Naive thymus-derived CD4-positive, alpha-beta T cell (primary cell): ENCODE measurements around the gene CD200. TPM values are rescaled to one million over a fixed set of nuclear protein-coding genes. Genes with fewer than 3 reads are reported as not detected.

Source experiments
- ATAC-seq: fragments of 150-1000 bp; cut with Tn5 transposase; 2 replicates; pipeline ENCODE4 v1.10.0; 2021; ENCODE audit warnings: mild to moderate bottlenecking, moderate library complexity
- CTCF ChIA-PET: fragments of 350-600 bp; sonication (Branson Sonifier 250); formaldehyde crosslinking; loops from one replicate; lab custom pipeline; 2021; ENCODE audit warnings: antibody characterized with exemption; lab: Charles Lee
- POLR2A ChIA-PET: fragments of 350-600 bp; sonication (Branson Sonifier 250); formaldehyde crosslinking; loops from one replicate; lab custom pipeline; 2021; ENCODE audit warnings: antibody characterized with exemption, inconsistent platforms; lab: Charles Lee
- DNase-seq, 9 donors: peaks; one replicate each; pipeline versions ENCODE4 v3.0.0 to v3.0.0-alpha.2; 2020 to 2022; ENCODE audit warnings: mixed read lengths in 1 of 9
- H3K27ac ChIP-seq: one replicate; pipeline ENCODE4 v1.7.0; 2013; ENCODE audit warnings: mild to moderate bottlenecking, low read depth, low read length, moderate library complexity
- H3K27me3 ChIP-seq, 2 donors: one replicate each; pipeline ENCODE4 v1.7.0; 2013; ENCODE audit warnings: low read length in 2 of 2, mild to moderate bottlenecking in 2 of 2, moderate library complexity in 2 of 2; ENCODE audit not compliant: control insufficient read depth in 2 of 2, insufficient read depth in 2 of 2
- H3K36me3 ChIP-seq, 3 experiments: 1 replicate in 2 of 3; 2 replicates in 1 of 3; pipeline ENCODE4 v1.7.0; 2013; ENCODE audit warnings: low read length in 3 of 3, mild to moderate bottlenecking in 3 of 3, moderate library complexity in 1 of 3; ENCODE audit not compliant: insufficient read depth in 3 of 3, control insufficient read depth in 2 of 3
- H3K4me1 ChIP-seq, 2 donors: one replicate each; pipeline ENCODE4 v1.7.0; 2013; ENCODE audit warnings: low read length in 2 of 2, mild to moderate bottlenecking in 2 of 2, moderate library complexity in 1 of 2; ENCODE audit not compliant: control insufficient read depth in 2 of 2, insufficient read depth in 2 of 2
- H3K4me3 ChIP-seq: 2 replicates; pipeline ENCODE4 v1.7.0; 2013; ENCODE audit warnings: mild to moderate bottlenecking, low read length
- H3K9me3 ChIP-seq, 3 experiments: 1 replicate in 2 of 3; 2 replicates in 1 of 3; pipeline ENCODE4 v1.7.0; 2013; ENCODE audit warnings: low read length in 3 of 3; ENCODE audit not compliant: control insufficient read depth in 2 of 3
- H3K27ac Mint-ChIP-seq, 9 donors: one replicate each; pipeline ENCODE4 v1.8.0; 2020 to 2022; ENCODE audit warnings: mixed read lengths in 9 of 9, mild to moderate bottlenecking in 8 of 9, moderate library complexity in 5 of 9, inconsistent platforms in 2 of 9
- H3K27me3 Mint-ChIP-seq, 5 donors: one replicate each; pipeline ENCODE4 v1.8.0; 2021 to 2022; ENCODE audit warnings: mixed read lengths in 5 of 5, mild to moderate bottlenecking in 1 of 5
- H3K36me3 Mint-ChIP-seq, 5 donors: one replicate each; pipeline ENCODE4 v1.8.0; 2020 to 2022; ENCODE audit warnings: mixed read lengths in 5 of 5, mild to moderate bottlenecking in 3 of 5, inconsistent platforms in 1 of 5
- H3K4me1 Mint-ChIP-seq, 7 donors: one replicate each; pipeline ENCODE4 v1.8.0; 2020 to 2022; ENCODE audit warnings: mixed read lengths in 7 of 7, mild to moderate bottlenecking in 3 of 7, inconsistent platforms in 1 of 7
- H3K4me3 Mint-ChIP-seq, 10 donors: one replicate each; pipeline ENCODE4 v1.8.0; 2020 to 2022; ENCODE audit warnings: mild to moderate bottlenecking in 10 of 10, mixed read lengths in 10 of 10, moderate library complexity in 6 of 10, inconsistent platforms in 2 of 10
- H3K9me3 Mint-ChIP-seq, 11 donors: one replicate each; pipeline ENCODE4 v1.8.0; 2020 to 2022; ENCODE audit warnings: mixed read lengths in 11 of 11, mild to moderate bottlenecking in 4 of 11, inconsistent platforms in 1 of 11, moderate library complexity in 1 of 11
- intact Hi-C, 2 donors: fragments of 100-400 bp; cut with micrococcal nuclease; formaldehyde crosslinking; loops; one replicate each; pipeline ENCODE4 v1.15.1; 2023
- polyA plus RNA-seq, 2 donors: library from polyadenylated mRNA; unstranded; fragments of 300-500 nt; fragmentation: Illumina TruSeq; gene quantifications; one replicate each; pipeline ENCODE4 v1.2.3, GENCODE V29; 2021
- total RNA-seq, 6 experiments: library from RNA in 5 of 6; stranded (reverse) in 5 of 6; gene quantifications; 1 replicate in 5 of 6; 2 replicates in 1 of 6; pipeline ENCODE4 v1.2.3 and lab custom pipeline; 2021 to 2026

The CD200 gene
- total and polyA plus RNA-seq, 7 experiments from 2014 or later: 2.5 to 9.1 (median 2.9) TPM

- ChIA-PET CTCF (no interaction called here), POLR2A (interaction anchor here (1.6 kb wide), 1 partner anchor 10 kb away, joined by 9 read pairs; no protein-coding TSS in a partner anchor)
- H3K9me3 Mint-ChIP-seq: peaks cover 0 to 13% (median 5%) of the 10 kb centered on the region in 11 donors
- DNase-seq (no peak), ATAC-seq (no peak)
- Histone ChIP-seq H3K27ac (no peak overlapping the region), H3K4me1 (no peaks in the 10 kb centered on the region), H3K9me3 (no peaks in the 10 kb centered on the region), H3K4me3 (no peak overlapping the region), H3K36me3 (peaks cover 0 to 8% (median 0%) of the 10 kb centered on the region in 3 experiments), H3K27me3 (no peaks in the 10 kb centered on the region)
- H3K4me1 Mint-ChIP-seq: peaks cover 2 to 42% (median 18%) of the 10 kb centered on the region in 7 donors
- no peak overlapping the region for H3K4me3 Mint-ChIP-seq
- peak overlapping the region in 1 of 9 donors; percentile 34 for H3K27ac Mint-ChIP-seq
- intact Hi-C loops: no loop called here
- H3K36me3 Mint-ChIP-seq: peaks cover 0 to 54% (median 31%) of the 10 kb centered on the region in 5 donors
- no peaks in the 10 kb centered on the region for H3K27me3 Mint-ChIP-seq
Observed at GRCh38 chr3:112345681-112346080, 12.7 kb downstream of the CD200 start.

GRCh38 chr3:112346491-112347122 is 13.7 kb downstream of the CD200 start:
- no peak for ATAC-seq
- Histone ChIP-seq H3K4me1 (no peaks in the 10 kb centered on the region), H3K27ac (no peak overlapping the region), H3K36me3 (peaks cover 0 to 8% (median 0%) of the 10 kb centered on the region in 3 experiments), H3K9me3 (no peaks in the 10 kb centered on the region), H3K27me3 (no peaks in the 10 kb centered on the region), H3K4me3 (no peak overlapping the region)
- Mint-ChIP-seq H3K4me1 (peaks cover 0 to 39% (median 15%) of the 10 kb centered on the region in 7 donors), H3K27ac (peak overlapping the region in 3 of 9 donors; percentile 3 to 34 (median 19)), H3K36me3 (peaks cover 0 to 54% (median 31%) of the 10 kb centered on the region in 5 donors), H3K27me3 (no peaks in the 10 kb centered on the region), H3K9me3 (peaks cover 0 to 13% (median 5%) of the 10 kb centered on the region in 11 donors), H3K4me3 (no peak overlapping the region)
- intact Hi-C loops: no loop called here
- POLR2A ChIA-PET: no interaction called here
- CTCF ChIA-PET: no interaction called here
- no peak for DNase-seq

- Mint-ChIP-seq H3K9me3 (peaks cover 0 to 6% (median under 1%) of the 10 kb centered on the region in 11 donors), H3K4me1 (peaks cover 0 to 40% (median 11%) of the 10 kb centered on the region in 7 donors), H3K4me3 (no peak overlapping the region), H3K27me3 (no peaks in the 10 kb centered on the region), H3K27ac (peak overlapping the region in 1 of 9 donors; percentile 10), H3K36me3 (peaks cover 0 to 59% (median 33%) of the 10 kb centered on the region in 5 donors)
- Histone ChIP-seq H3K27ac (no peak overlapping the region), H3K4me3 (no peak overlapping the region), H3K27me3 (no peaks in the 10 kb centered on the region), H3K4me1 (no peaks in the 10 kb centered on the region), H3K36me3 (peaks cover 0 to 8% (median 0%) of the 10 kb centered on the region in 3 experiments), H3K9me3 (no peaks in the 10 kb centered on the region)
- DNase-seq (no peak), ATAC-seq (no peak)
- POLR2A ChIA-PET: no interaction called here
- intact Hi-C loops: no loop called here
- CTCF ChIA-PET: interaction anchor here (1.2 kb wide), 1 partner anchor 27 kb away, joined by 3 read pairs; no protein-coding TSS in a partner anchor
Observed at GRCh38 chr3:112348943-112349342, 16.0 kb downstream of the CD200 start.

- H3K27ac Mint-ChIP-seq: no peak overlapping the region
Observed at GRCh38 chr3:112349557-112349956, 16.6 kb downstream of the CD200 start.

GRCh38 chr3:112350018-112350810 is 17.3 kb downstream of the CD200 start:
- H3K36me3 ChIP-seq: peaks cover 0 to 8% (median 0%) of the 10 kb centered on the region in 3 experiments
- no peak overlapping the region for H3K4me3 ChIP-seq
- H3K27me3 ChIP-seq: no peaks in the 10 kb centered on the region
- intact Hi-C loops: no loop called here
- peaks cover 0 to 39% (median 11%) of the 10 kb centered on the region in 7 donors for H3K4me1 Mint-ChIP-seq
- CTCF ChIA-PET: no interaction called here
- no peak for DNase-seq
- no peaks in the 10 kb centered on the region for H3K4me1 ChIP-seq
- no peaks in the 10 kb centered on the region for H3K27me3 Mint-ChIP-seq
- H3K27ac ChIP-seq: no peak overlapping the region
- H3K9me3 ChIP-seq: no peaks in the 10 kb centered on the region
- H3K36me3 Mint-ChIP-seq: peaks cover 0 to 58% (median 28%) of the 10 kb centered on the region in 5 donors
- peak overlapping the region in 3 of 9 donors; percentile 1 to 55 (median 29) for H3K27ac Mint-ChIP-seq
- H3K9me3 Mint-ChIP-seq: peaks cover 0 to 3% (median 0%) of the 10 kb centered on the region in 11 donors
- no peak for ATAC-seq
- H3K4me3 Mint-ChIP-seq: no peak overlapping the region
- POLR2A ChIA-PET: interaction anchor here (0.6 to 1.1 kb wide), 2 partner anchors 11 to 13 kb away, joined by 3 to 4 read pairs; no protein-coding TSS in a partner anchor

More at GRCh38 chr3:112349557-112349956, 16.6 kb downstream of the CD200 start:
- H3K9me3 ChIP-seq: no peaks in the 10 kb centered on the region
- no peak overlapping the region for H3K4me3 ChIP-seq
- Mint-ChIP-seq H3K4me1 (peaks cover 0 to 36% (median 11%) of the 10 kb centered on the region in 7 donors), H3K36me3 (peaks cover 0 to 58% (median 28%) of the 10 kb centered on the region in 5 donors), H3K4me3 (no peak overlapping the region), H3K27me3 (no peaks in the 10 kb centered on the region), H3K9me3 (peaks cover 0 to 3% (median 0%) of the 10 kb centered on the region in 11 donors)
- H3K27me3 ChIP-seq: no peaks in the 10 kb centered on the region
- H3K36me3 ChIP-seq: peaks cover 0 to 8% (median 0%) of the 10 kb centered on the region in 3 experiments
- H3K27ac ChIP-seq: no peak overlapping the region
- DNase-seq (no peak), ATAC-seq (no peak)
- no peaks in the 10 kb centered on the region for H3K4me1 ChIP-seq
- ChIA-PET CTCF (interaction anchor here (1.2 kb wide), 1 partner anchor 28 kb away, joined by 3 read pairs; no protein-coding TSS in a partner anchor), POLR2A (interaction anchor here (0.6 kb wide), 1 partner anchor 10 kb away, joined by 3 read pairs; no protein-coding TSS in a partner anchor)
- intact Hi-C loops: no loop called here

- H3K27me3 ChIP-seq: no peaks in the 10 kb centered on the region
- no peaks in the 10 kb centered on the region for H3K9me3 ChIP-seq
- peaks cover 0 to 52% (median 28%) of the 10 kb centered on the region in 5 donors for H3K36me3 Mint-ChIP-seq
- no peak overlapping the region for H3K4me3 ChIP-seq
- H3K27ac Mint-ChIP-seq: no peak overlapping the region
- no peak for ATAC-seq
- CTCF ChIA-PET: no interaction called here
- H3K9me3 Mint-ChIP-seq: peaks cover 0 to 3% (median 0%) of the 10 kb centered on the region in 11 donors
- no peak overlapping the region for H3K4me3 Mint-ChIP-seq
- H3K27me3 Mint-ChIP-seq: no peaks in the 10 kb centered on the region
- H3K36me3 ChIP-seq: peaks cover 0 to 8% (median 0%) of the 10 kb centered on the region in 3 experiments
- H3K27ac ChIP-seq: no peak overlapping the region
- POLR2A ChIA-PET: interaction anchor here (1.1 kb wide), 1 partner anchor 12 kb away, joined by 4 read pairs; no protein-coding TSS in a partner anchor
- intact Hi-C loops: no loop called here
- no peak for DNase-seq
- H3K4me1 Mint-ChIP-seq: peaks cover 0 to 41% (median 11%) of the 10 kb centered on the region in 7 donors
- no peaks in the 10 kb centered on the region for H3K4me1 ChIP-seq
Observed at GRCh38 chr3:112351036-112351435, 18.1 kb downstream of the CD200 start.
